Measurements from ENCODE around the gene PDE4B. TPM values are rescaled to one million over a fixed set of nuclear protein-coding genes. Genes with fewer than 3 reads are reported as not detected.

PDE4B gene
- total and polyA plus RNA-seq, 12 donors: 1.2 to 14.9 (median 3.9) TPM

DNA sequence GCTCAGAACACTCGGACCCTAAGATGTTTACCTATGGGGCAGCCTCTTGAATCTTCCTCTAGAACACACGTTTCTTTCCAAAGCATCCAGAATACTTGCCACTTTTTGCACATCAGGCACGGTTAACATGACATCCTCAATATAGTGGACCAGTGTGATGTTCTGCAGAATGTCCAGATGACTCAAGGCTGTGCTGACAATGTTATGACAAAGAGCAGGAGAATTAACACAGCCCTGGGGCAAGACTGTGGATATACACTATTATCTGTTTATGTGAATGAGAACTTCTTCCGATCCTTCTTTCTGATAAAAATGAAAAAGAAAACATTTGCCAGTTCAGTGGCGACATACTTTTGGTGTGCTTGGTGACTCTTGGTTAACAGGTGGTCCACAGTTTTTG, 154.3 kb downstream of the PDE4B start:
- DNase-seq: peak in 1 of 7 donors; percentile 67
- H3K36me3 ChIP-seq (replicated peaks in 1 of 2): no peaks in the 10 kb centered on the region
- no peaks in the 10 kb centered on the region for H3K9me3 ChIP-seq (replicated peaks in 1 of 3)
- WGBS, 4 donors: 75 to 86% (median 78%) methylated on average over 5 of the region's 5 CpGs
- H3K4me3 ChIP-seq: no peak overlapping the region
- H3K4me1 ChIP-seq (replicated peaks in 1 of 2): no peaks in the 10 kb centered on the region
- no peaks in the 10 kb centered on the region for H3K27me3 ChIP-seq
- no peak overlapping the region for H3K27ac ChIP-seq
- intact Hi-C loops (cut with DNase I): no loop called here
- TF ChIP-seq, protein P1, sequence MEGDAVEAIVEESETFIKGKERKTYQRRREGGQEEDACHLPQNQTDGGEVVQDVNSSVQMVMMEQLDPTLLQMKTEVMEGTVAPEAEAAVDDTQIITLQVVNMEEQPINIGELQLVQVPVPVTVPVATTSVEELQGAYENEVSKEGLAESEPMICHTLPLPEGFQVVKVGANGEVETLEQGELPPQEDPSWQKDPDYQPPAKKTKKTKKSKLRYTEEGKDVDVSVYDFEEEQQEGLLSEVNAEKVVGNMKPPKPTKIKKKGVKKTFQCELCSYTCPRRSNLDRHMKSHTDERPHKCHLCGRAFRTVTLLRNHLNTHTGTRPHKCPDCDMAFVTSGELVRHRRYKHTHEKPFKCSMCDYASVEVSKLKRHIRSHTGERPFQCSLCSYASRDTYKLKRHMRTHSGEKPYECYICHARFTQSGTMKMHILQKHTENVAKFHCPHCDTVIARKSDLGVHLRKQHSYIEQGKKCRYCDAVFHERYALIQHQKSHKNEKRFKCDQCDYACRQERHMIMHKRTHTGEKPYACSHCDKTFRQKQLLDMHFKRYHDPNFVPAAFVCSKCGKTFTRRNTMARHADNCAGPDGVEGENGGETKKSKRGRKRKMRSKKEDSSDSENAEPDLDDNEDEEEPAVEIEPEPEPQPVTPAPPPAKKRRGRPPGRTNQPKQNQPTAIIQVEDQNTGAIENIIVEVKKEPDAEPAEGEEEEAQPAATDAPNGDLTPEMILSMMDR (IDR thresholded peaks at IDR 0.05): no peak
- no peak for TF ChIP-seq POLR2A (IDR thresholded peaks at IDR 0.05)

DNA sequence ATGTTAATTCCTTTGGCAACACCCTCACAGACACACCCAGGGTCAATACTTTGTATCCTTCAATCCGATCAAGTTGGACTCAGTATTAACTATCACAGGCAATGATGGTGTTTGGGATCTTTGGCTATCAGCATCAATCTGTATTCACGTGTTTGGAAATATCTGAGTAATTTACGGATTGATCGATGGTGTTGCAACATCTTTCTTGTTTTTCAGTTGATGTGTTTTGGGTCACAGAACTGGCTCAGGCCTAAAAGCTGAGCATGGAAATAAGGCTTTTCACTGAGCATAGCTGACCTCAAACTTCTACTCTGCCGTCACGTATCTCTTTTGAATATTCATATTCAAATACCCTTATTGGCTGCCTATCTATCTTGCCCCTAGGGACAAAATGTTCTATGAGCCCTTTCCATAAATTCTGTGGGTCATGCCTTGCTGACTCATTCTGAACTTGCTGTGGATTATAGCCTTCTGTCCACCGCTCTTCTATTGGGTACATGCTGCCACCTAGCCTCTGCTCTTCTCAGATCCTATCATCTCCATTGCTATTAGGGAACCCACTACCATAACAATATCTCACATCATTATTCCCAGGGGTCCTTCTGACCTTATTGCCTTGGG, 156.0 kb downstream of the PDE4B start:
- 75 to 81% (median 76%) methylated on average over 7 of the region's 7 CpGs for WGBS, 4 donors
- peak in 4 of 7 donors; percentile 4 to 54 (median 22) for DNase-seq
- Histone ChIP-seq H3K27me3 (no peaks in the 10 kb centered on the region), H3K9me3 (replicated peaks in 1 of 3) (no peaks in the 10 kb centered on the region), H3K4me1 (replicated peaks in 1 of 2) (no peaks in the 10 kb centered on the region), H3K36me3 (replicated peaks in 1 of 2) (no peaks in the 10 kb centered on the region), H3K27ac (peak overlapping the region in 2 of 5 donors; percentile 57 to 59), H3K4me3 (no peak overlapping the region)
- intact Hi-C loops (cut with DNase I): no loop called here
- TF ChIP-seq, protein P1 (IDR thresholded peaks at IDR 0.05): no peak
- no peak for TF ChIP-seq POLR2A (IDR thresholded peaks at IDR 0.05)

DNA sequence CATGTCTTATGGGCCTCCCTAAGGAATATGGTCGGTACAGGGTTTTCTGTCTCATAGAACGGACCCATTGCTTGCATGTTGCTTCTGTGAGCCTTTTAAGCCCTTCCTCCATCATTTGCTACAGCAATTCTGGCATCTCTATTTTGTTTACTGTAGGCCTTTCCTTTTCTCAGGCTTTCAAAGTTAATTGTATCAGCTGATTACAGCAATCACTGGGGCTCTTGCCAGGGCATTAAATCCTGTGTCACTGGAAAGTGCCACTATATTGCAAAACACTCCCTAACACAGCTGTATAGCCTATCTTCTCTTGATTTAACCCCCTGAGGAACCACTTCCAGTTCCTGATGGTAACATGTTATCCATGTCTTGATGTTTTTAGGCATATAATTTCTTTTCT, 156.5 kb downstream of the PDE4B start:
- Histone ChIP-seq H3K9me3 (replicated peaks in 1 of 3) (no peaks in the 10 kb centered on the region), H3K4me3 (no peak overlapping the region), H3K4me1 (replicated peaks in 1 of 2) (no peaks in the 10 kb centered on the region), H3K27ac (peak overlapping the region in 2 of 5 donors; percentile 35 to 59), H3K36me3 (replicated peaks in 1 of 2) (no peaks in the 10 kb centered on the region), H3K27me3 (no peaks in the 10 kb centered on the region)
- no peak for TF ChIP-seq POLR2A (IDR thresholded peaks at IDR 0.05)
- TF ChIP-seq, protein P1 (IDR thresholded peaks at IDR 0.05): no peak
- intact Hi-C loops (cut with DNase I): no loop called here
- peak in 5 of 7 donors; percentile 9 to 60 (median 33) for DNase-seq
- WGBS, 4 donors: 63 to 94% (median 78%) methylated on average over 2 of the region's 2 CpGs

DNA sequence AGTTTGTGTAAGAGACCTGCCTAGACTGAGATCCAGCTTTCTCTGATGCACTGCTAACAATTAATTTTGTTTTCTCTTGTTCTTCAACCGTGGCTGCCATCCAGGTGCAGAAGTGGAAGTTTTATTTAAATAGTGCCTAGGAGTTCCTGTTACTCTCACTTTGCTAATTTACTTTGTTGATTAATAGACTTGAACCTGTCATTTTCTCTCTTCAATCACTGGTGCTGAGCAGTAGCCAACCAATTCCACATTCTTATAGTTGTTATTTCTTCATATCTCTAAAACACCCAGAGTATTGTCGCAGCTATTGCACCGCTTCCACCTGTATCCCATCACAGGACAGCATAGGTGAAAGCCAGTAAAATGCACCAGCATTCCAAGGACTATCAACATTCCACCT, 157.2 kb downstream of the PDE4B start:
- WGBS, 4 donors: 69 to 84% (median 74%) methylated on average over 3 of the region's 3 CpGs
- no peaks in the 10 kb centered on the region for H3K9me3 ChIP-seq (replicated peaks in 1 of 3)
- no peak for DNase-seq
- H3K27ac ChIP-seq: peak overlapping the region in 1 of 5 donors; percentile 35
- no peak overlapping the region for H3K4me3 ChIP-seq
- intact Hi-C loops (cut with DNase I): loop anchor here in 1 of 2 donors (5.0 kb wide), 1 partner anchor 297 kb away; no protein-coding TSS in a partner anchor
- no peaks in the 10 kb centered on the region for H3K4me1 ChIP-seq (replicated peaks in 1 of 2)
- no peak for TF ChIP-seq POLR2A (IDR thresholded peaks at IDR 0.05)
- TF ChIP-seq, protein P1 (IDR thresholded peaks at IDR 0.05): no peak
- H3K36me3 ChIP-seq (replicated peaks in 1 of 2): no peaks in the 10 kb centered on the region
- H3K27me3 ChIP-seq: no peaks in the 10 kb centered on the region
